ENCODE measurements around the gene SLC35D2.
"Not testable (repeated sequence)": the region's sequence is repeated elsewhere in the genome, so short reads cannot be mapped to it uniquely, and the experiment has no call there.

SLC35D2 gene

GRCh38 chr9:96350866-96351265, 32.6 kb downstream of the SLC35D2 start:
- no peak for DNase-seq

- no peak for DNase-seq
These were observed 35.2 kb downstream of the SLC35D2 start for GRCh38 chr9:96348261-96348660.

GRCh38 chr9:96345551-96345950, 38.0 kb downstream of the SLC35D2 start:
- no peak for DNase-seq

GRCh38 chr9:96344458-96345180, 38.9 kb downstream of the SLC35D2 start:
- DNase-seq = no peak

- DNase-seq = no peak
These were observed 39.8 kb downstream of the SLC35D2 start for GRCh38 chr9:96343515-96344360.

- no peak for DNase-seq
These were observed 40.8 kb downstream of the SLC35D2 start for GRCh38 chr9:96342571-96343245.

- no peak for DNase-seq
These were observed 42.8 kb downstream of the SLC35D2 start for GRCh38 chr9:96340707-96341106.

- DNase-seq = no peak
These were observed 45.2 kb downstream of the SLC35D2 start for GRCh38 chr9:96338299-96338698.

GRCh38 chr9:96333958-96334357, 49.6 kb downstream of the SLC35D2 start:
- DNase-seq = no peak

GRCh38 chr9:96331236-96331947, 52.1 kb downstream of the SLC35D2 start:
- no peak for DNase-seq

- DNase-seq = no peak
These were observed 55.7 kb downstream of the SLC35D2 start for GRCh38 chr9:96327694-96328352.

GRCh38 chr9:96323169-96323568, 60.3 kb downstream of the SLC35D2 start:
- DNase-seq = no peak

GRCh38 chr9:96322736-96323135, 60.8 kb downstream of the SLC35D2 start:
- DNase-seq = not testable (repeated sequence)

GRCh38 chr9:96322210-96322609, 61.3 kb downstream of the SLC35D2 start:
- DNase-seq = not testable (repeated sequence)

GRCh38 chr9:96321515-96321914, 62.0 kb downstream of the SLC35D2 start:
- no peak for DNase-seq

- DNase-seq = no peak
These were observed 62.7 kb downstream of the SLC35D2 start for GRCh38 chr9:96320749-96321280.

- DNase-seq = no peak
These were observed 64.5 kb downstream of the SLC35D2 start for GRCh38 chr9:96318921-96319565.

GRCh38 chr9:96317335-96317980, 66.1 kb downstream of the SLC35D2 start:
- DNase-seq = no peak

GRCh38 chr9:96309850-96310249, 73.7 kb downstream of the SLC35D2 start:
- DNase-seq = no peak

- DNase-seq = not testable (repeated sequence)
These were observed 76.6 kb downstream of the SLC35D2 start for GRCh38 chr9:96306958-96307357.

- DNase-seq = no peak
These were observed 78.3 kb downstream of the SLC35D2 start for GRCh38 chr9:96305171-96305570.
